K562 treated with DMSO at 1 percent for 4 hours (cell line): ENCODE results near the gene EFCAB7. TPM values are rescaled to one million over a fixed set of nuclear protein-coding genes. Genes with fewer than 3 reads are reported as not detected.

Experiments used
- total RNA-seq: library from RNA; unstranded; fragments of 300-600 nt; gene quantifications from 2 replicates; pipeline ENCODE4 v1.2.3, GENCODE V29; 2022; ENCODE audit not compliant: insufficient read depth

Gene EFCAB7, protein sequence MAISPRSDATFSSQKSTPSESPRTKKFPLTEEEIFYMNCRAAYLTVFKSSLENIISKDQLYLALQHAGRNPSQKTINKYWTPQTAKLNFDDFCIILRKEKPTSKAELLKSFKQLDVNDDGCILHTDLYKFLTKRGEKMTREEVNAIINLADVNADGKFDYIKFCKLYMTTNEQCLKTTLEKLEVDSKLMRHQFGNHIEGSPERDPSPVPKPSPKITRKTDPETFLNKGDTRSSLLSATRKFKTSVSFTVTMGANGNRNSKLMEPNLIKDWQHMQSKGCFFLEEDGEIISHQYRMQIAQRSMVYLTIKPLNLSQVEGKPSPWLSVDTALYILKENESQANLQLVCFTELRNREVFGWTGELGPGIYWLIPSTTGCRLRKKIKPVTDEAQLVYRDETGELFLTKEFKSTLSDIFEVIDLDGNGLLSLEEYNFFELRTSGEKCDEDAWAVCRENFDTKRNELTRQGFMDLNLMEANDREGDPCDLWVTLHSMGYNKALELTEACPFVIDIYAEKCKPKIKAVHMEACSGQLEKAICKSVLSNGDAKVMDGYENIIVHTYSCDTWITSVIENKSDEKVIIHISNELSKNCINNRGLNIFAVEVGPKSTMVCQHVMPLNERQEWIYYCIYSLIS
- 2.0 and 5.7 TPM in 2 replicates for total RNA-seq

GRCh38 chr1:63522891-63523728 lies at the start of gene EFCAB7, which contains the start of gene ITGB3BP:
Gene EFCAB7 (plus strand): TSS chr1:63523525. CDS start chr1:63525573, 2,048 bp downstream.
Gene ITGB3BP (minus strand): TSS chr1:63523225. CDS start chr1:63523133, 92 bp downstream.

GRCh38 chr1:63593303-63593885 lies 70.1 kb downstream of the EFCAB7 start, which contains the start of gene PGM1:
Gene PGM1 (plus strand): TSS chr1:63593411. CDS start chr1:63593489, 78 bp downstream.

Other genes with a start within 250 kb of the EFCAB7 start
- gene FOXD3, start 201.0 kb upstream of the EFCAB7 start, total RNA-seq, result 1.9 and 2.7 TPM in 2 replicates
- gene ALG6, start 155.9 kb upstream of the EFCAB7 start, total RNA-seq, result 3.9 and 5.8 TPM in 2 replicates
- 52.2 and 57.8 TPM in 2 replicates for gene ITGB3BP, start 300 bp upstream of the EFCAB7 start, total RNA-seq
- gene PGM1, start 69.9 kb downstream of the EFCAB7 start, total RNA-seq, result not detected in 2 replicates